Fibroblast of the aortic adventitia (primary cell): ENCODE data around the gene CUX1. TPM values are rescaled to one million over a fixed set of nuclear protein-coding genes. Genes with fewer than 3 reads are reported as not detected.
"Not testable (repeated sequence)": the region's sequence is repeated elsewhere in the genome, so short reads cannot be mapped to it uniquely, and the experiment has no call there.

Experiments
- DNase-seq: peaks from one replicate; pipeline ENCODE4 v3.0.0-alpha.2; 2010; ENCODE audit warnings: low read depth
- H3K4me3 ChIP-seq: 2 replicates; pipeline ENCODE4 v1.5.1; 2011; ENCODE audit warnings: low read depth, mild to moderate bottlenecking, control low read depth, low read length, moderate library complexity
- CTCF ChIP-seq: IDR thresholded peaks from 2 replicates; pipeline ENCODE4 v1.5.1; 2011; ENCODE audit warnings: mild to moderate bottlenecking, low read length, control low read depth, inconsistent platforms; ENCODE audit not compliant: insufficient read depth
- total RNA-seq: library from RNA; depleted of rRNA; stranded (reverse); fragments of >200 nt; gene quantifications from 2 replicates; pipeline ENCODE4 v1.2.3, GENCODE V29; 2012; ENCODE audit warnings: low replicate concordance

The CUX1 gene
- total RNA-seq, 1 donor = 44.2 TPM

DNA sequence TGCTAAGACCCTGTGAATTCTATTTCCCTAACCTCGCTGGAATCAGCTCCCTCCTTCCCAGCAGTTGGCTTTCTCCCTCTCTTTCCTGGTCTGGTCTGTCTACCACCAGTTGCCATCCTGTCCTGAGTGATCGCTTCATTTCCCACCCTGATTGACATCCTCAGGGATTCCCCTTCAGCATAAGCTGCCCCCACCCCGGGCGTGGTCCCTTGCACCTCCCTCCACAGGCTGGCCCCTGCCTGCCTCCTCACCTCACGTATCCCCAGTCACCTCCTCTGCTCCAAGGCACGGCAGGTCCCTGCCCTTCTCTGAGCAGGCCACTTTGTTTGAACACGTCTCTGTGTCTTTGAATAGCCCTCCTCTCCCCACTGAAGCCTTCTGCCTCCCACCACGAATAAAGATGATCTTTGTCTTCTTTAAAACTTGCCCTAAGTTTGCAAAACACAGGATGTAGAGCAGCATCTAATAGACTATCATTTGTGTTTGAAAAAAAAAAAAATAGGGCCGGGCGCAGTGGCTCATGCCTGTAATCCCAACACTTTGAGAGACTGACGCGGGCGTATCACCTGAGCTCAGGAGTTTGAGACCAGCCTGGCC is 233.5 kb downstream of the CUX1 start:
- no peak for DNase-seq
- TF ChIP-seq CTCF = no peak
- H3K4me3 ChIP-seq = no peak overlapping the region

GRCh38 chr7:102051736-102052135 is 234.3 kb downstream of the CUX1 start:
- not testable (repeated sequence) for DNase-seq

DNA sequence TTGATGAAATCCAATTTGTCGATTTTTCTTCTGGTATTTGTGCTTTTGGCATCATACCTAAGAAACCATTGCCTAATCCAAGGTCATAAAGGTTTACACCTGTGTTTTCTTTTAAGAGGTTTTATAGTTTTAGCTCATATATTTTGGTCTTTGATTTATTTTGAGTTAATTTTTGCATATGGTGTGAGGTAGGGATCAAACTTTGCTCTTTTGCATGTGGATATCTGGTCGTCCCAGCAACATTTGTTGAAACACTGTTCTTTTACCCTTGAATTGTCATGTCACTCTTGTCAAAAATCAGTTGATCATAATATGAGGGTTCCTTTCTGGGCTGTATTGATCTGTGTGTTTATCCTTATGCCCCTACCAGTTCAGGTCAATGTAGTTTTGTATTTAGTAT is 236.7 kb downstream of the CUX1 start:
- H3K4me3 ChIP-seq = no peak overlapping the region
- no peak for DNase-seq
- TF ChIP-seq CTCF = no peak

More at GRCh38 chr7:102051736-102052135, 234.3 kb downstream of the CUX1 start:
- not testable (repeated sequence) for H3K4me3 ChIP-seq

GRCh38 chr7:102055181-102055976 is 238.0 kb downstream of the CUX1 start:
- H3K4me3 ChIP-seq = no peak overlapping the region
- DNase-seq = no peak
- TF ChIP-seq CTCF = no peak

DNA sequence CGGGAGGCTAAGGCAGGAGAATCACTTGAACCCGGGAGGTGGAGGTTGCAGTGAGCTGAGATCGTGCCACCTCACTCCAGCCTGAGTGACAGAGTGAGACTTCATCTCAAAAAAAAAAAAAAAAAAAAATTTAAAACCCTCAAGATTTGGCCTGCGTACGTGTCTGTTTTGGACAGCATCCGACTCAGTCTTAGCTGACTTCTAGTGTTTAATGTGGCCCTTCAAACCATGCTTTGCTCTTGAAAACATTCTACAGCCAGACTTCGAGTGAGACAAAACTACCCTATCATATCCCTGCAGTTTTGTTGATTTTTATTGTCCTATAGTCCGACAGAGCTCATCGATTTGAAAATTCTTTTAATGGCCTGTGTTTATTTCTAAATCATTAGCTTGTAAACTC is 242.1 kb downstream of the CUX1 start:
- no peak for TF ChIP-seq CTCF
- no peak overlapping the region for H3K4me3 ChIP-seq
- DNase-seq = no peak

DNA sequence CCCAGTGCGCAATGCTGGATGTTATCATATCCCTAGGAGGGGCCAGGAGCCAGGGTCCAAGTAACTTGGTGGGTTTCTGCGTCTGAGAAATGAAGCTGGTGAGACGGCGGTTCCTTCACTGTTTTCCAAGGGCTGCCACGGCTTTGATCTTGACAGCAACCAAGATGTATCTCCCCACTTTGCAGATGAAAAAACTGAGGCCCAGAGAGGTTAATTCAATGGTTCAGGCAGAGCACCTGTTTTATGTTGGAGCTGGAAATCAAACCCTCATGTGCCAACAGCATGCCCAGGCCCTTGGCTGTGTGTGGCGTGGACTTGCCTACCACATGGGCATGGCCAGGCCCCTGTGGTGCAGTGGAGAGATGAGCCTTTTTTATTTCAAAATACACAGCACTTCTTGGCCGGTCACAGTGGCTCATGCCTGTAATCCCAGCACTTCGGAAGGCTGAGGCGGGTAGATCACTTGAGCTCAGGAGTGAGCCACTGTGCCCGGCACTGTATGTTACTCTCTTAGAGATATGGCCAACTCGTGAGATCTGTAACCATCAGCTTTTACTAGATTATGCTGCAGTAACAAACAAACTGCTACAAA is 244.0 kb downstream of the CUX1 start:
- H3K4me3 ChIP-seq = no peak overlapping the region
- no peak for TF ChIP-seq CTCF
- DNase-seq = no peak

- no peak for TF ChIP-seq CTCF
- no peak overlapping the region for H3K4me3 ChIP-seq
- DNase-seq = no peak
Observed at GRCh38 chr7:102061981-102062390, 244.6 kb downstream of the CUX1 start.
